HG03565 (cell line): ENCODE results near the gene GTSE1.
A peak's percentile ranks its signal among the peaks of the same experiment; 100 is the strongest.

Source experiments
- ATAC-seq: cut with Tn5 transposase; IDR thresholded peaks from one replicate; pipeline ENCODE4 v1.9.1; 2021; ENCODE audit warnings: mild to moderate bottlenecking, moderate library complexity; ENCODE audit not compliant: unreplicated experiment

The GTSE1 gene

DNA sequence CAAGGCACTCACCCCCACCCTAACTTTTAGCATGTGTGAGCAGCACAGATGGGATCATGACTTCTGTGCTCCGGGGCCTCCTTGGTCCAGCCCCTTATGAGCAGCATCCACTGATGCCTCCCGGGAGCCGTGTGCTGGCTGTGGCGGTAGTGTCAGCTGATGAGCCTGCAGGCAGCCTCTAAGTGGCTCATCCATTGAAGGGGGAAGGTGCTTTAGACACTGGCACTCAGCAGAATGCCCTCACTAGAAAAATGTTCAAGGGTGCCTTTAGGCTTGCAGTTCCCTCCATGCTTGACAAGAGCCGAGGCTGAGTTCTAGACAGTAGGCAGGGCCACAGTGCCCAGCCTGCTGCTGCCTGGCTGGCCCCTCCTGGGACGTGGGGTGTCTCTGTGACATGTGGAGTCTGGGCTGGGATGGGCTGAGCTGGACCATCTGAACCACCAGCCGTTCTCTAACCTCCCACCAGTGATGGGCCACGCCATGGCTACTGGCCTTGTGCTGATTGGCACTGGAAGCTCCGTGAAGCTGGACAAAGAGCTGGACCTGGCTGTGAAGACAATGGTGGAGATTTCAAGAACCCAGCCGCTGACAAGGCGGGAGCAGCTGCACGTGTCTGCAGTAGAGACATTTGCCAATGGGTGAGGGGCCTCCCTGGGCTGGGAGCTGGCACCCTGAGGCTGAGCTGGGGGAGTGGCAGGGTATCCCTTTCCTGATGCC, 23.1 kb upstream of the GTSE1 start:
- no peak for ATAC-seq

- no peak for ATAC-seq
These were observed 22.3 kb upstream of the GTSE1 start for GRCh38 chr22:46274381-46274780.

DNA sequence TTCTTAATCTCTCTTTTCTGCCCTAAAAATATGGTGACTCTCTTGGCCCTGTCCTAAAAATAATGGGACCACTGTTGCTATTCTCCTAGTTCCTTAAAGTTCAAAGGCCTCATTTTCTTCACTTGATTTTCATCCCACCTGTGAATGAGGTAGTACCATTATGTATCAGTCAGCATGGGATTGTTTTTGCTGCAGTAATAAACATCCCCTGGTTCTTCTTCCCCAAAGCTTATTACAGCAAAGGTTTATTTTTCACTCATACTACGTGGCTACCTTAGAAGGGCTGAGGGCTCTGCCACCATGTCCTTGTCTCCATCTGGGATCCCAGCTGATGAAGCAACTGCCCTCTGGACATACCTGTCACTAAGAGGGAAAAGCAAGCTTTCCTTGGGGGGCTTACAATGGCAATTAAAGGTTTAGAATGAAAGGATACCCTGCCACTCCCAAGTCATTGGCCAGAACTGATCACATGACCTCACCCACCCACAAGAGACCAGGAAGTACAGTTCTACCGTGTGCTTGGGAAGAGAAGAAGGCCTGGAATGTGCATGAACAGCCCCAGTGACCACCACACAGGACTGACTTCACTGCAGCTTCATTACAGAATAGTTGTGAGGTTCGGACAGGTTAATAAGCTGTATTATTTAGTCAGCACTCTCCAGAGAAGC, 21.1 kb upstream of the GTSE1 start:
- no peak for ATAC-seq

GRCh38 chr22:46276563-46276962, 20.1 kb upstream of the GTSE1 start:
- no peak for ATAC-seq

DNA sequence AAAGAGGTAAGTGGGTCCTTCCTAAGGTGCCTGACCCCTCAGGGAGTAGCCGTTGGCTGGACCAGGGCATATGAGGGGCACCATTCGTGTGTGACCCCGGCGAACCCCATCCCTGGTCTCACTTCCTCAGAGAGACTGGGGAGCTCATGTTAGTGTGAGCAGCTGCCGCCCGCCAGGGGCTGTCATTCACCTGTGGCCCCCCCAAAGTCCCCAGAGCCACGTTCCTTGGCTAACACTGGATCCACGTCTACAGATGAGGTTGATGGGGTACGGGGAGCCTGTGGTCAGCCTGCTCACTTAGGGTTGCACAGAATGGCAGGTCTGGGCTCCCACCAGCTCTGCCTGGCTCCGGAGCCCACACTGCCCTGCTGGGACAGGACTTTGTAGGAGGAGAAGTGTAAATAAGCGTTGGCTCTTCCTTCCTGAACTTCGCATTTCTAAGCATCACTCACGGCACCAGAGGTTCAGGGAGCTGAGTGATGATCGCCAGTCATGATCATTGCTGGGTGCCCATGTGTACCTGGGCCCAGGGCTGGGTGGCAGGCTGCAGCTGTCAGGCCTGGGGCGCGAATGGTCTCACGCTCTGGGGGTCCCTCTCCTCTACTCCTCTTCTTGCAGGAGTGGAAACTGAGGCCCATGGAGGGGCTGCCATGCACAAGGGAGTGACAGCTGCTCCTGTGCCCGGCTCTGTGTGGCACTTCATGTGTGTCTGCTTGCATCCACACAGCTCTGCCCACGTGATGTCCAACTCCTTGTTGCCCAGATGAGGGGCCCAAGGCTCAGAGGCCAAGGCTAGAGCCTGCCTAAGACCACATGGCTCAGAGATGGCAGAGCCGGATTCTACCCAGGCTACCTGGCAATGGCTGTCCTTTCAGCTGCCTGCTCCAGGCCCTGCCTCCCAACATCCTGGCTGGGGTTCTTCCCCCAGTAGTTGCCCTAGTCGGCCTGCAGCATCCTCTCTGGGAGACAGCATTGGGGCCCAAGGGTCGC, 17.7 kb upstream of the GTSE1 start:
- ATAC-seq, result no peak

DNA sequence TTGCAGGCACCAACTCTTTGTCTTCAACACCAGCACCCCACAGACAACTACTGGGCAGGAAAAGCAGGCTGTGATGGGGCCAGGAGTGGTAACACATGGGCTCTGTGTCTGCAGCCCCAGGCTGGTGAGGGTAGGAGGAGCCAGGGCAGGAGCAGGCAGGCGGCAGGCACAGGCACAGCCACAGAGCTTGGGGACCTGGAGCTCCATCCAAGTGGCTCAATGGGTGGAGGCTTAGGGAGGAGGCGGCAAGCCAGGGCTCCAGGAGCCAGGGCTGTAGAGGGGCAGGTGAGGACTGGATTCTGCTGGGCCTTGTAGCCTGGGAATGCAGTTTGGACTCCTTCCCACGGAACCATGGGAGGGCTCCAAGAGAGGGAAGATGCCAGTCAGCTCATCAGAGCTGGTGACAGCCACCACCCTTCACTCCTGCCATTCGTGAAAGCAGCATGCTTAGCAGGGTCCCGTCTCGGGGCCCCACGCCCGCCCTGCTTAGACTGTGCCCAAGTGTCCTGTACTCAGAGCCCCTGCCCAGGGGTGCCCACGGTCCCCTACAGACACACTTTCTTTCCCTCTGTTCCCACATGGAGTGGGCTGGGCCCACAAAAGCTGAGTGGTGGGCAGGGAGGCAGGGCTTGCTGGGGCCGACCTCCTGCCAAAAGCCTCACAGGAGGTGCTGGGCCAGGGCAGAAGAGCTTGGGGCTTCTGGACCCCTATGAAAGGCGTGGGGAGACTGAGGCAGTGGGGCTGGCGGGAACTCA, 16.4 kb upstream of the GTSE1 start:
- no peak for ATAC-seq

- ATAC-seq, result no peak
These were observed 15.6 kb upstream of the GTSE1 start for GRCh38 chr22:46280999-46281623.

DNA sequence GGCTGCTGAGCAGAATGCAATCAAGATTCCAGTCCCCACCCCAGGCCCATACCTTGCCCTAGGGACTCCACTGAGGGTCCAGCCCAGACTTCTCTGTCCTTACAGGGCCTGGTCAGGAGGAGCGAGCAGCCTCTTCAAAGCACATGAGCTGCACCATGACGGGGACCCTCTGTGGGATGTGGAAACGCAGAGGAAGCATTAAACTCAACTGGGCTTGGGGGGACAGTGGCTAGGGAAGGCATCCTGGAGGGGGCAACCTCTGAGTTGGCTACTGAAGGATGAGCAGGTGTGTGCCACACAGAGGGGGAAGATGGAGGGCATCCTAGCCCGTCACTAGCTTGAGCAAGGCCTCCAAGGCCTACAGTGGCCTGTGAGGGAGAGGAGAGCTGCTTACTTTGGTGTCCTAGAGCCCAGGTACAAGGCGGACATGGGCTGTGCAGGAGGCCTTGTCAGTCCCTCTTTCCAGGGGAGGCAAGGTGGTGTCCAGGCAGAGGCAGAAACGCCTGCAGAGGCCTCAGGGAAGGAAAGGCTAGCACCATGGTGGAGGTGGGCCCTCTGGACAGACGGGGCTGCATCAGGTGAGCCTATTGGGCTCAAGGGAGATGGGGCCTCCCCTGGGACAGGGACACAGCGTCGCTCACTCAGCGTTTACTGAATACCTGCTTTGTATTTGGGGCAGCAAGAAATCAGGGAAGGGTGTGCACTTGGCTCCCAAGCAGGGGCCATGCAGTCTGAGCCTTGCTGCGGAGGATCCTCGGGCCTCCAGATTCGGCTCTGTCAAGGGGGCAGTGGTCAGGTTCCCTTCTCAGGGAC, 14.6 kb upstream of the GTSE1 start:
- no peak for ATAC-seq

DNA sequence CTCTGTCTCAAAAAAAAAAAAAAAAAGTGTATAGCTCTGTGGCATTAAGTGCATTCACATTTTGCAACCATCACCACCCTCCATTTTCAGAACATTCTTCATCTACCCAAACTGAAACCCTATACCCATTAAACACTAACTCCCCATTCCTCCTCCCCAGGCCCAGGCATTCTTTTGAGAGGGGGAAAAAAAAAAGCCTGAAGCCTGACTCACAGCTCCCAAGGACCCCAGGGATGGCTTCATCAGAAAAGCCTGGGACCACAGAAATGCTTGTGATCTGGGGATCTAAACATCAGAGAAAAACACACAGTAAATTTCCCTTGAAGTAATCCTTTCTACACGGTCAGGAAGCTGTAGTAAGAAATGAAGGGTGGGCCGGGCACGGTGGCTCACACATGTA, 10.7 kb upstream of the GTSE1 start:
- no peak for ATAC-seq

GRCh38 chr22:46286941-46287872, 9.5 kb upstream of the GTSE1 start:
- ATAC-seq, result no peak

- ATAC-seq, result peak; percentile 60
These were observed 8.6 kb upstream of the GTSE1 start for GRCh38 chr22:46287873-46288751.

DNA sequence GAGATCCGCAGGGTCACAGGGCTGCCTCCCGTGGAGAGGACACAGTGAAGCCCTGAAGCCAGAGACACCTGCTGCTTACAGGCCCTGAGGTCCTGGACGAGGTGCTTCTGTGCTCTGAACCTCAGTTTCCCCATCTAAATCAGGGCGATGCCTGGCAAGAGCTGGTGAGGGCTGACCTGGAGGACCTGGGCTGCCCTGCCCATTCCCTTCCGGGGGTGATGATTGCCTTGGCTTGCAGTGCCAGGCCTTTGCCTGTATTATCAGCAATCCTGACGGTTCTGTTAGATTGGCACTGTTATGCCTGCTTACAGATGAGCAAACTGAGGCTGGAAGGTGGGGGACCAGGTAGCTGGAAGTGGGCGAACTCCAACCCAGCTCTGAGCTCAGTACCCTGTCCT, 7.8 kb upstream of the GTSE1 start:
- no peak for ATAC-seq

DNA sequence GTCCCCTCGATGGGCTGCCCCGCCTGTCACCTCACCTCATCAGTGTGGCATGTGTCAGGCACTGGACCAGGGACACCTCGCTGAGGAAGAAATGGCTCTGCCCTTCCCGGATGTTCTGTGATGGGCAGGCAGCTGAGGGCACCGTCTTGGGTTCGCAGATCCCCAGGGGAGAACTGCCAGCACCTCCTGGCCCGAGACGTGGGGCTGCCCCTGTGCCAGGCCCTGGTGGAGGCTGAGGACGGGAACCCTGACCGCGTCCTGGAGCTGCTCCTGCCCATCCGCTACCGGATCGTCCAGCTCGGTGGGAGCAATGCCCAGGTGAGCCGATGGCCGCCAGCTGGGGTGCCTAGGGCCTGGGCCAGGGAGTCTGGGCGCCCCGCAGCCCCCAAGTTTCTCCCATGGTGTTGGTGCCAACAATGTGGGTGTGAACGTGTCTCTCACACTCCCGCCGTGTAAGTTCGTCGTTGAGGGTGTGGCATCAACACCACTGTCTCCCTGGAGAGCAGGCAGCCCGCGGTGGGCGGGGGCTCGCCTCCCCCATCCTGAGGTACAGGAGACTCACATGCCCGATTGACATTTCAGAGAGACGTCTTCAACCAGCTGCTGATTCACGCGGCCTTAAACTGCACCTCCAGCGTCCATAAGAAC, 7.3 kb upstream of the GTSE1 start:
- no peak for ATAC-seq

DNA sequence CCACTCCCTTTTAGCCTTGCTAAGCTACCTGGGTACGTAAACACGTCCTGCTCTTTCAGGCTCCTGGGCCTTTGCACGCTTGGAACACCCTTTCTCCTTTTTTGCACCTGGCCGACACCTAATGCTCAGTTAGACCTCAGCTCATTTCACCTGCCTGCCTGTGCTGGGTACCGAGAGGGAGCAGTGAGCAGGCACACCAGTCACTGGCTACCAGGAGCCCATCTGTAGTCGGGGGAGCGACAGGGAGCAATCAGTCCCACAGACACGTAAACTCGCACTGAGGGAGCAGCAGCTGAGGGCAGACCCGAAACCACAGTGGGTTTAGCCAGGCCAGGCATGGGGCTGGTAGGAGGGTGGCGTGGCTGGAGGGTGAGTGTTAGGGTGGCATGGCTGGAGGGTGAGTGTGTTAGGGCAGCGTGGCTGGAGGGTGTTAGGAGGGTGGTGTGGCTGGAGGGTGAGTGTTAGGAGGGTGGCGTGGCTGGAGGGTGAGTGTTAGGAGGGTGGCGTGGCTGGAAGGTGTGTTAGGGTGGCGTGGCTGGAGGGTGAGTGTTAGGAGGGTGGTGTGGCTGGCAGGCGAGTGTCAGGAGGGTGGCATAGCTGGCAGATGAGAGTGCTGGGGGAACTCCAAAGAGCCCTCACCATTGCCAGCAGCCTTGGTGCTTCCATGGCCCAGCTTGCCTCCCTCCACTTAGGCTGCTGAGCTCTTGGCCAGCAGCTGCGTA, 6.4 kb upstream of the GTSE1 start:
- no peak for ATAC-seq

DNA sequence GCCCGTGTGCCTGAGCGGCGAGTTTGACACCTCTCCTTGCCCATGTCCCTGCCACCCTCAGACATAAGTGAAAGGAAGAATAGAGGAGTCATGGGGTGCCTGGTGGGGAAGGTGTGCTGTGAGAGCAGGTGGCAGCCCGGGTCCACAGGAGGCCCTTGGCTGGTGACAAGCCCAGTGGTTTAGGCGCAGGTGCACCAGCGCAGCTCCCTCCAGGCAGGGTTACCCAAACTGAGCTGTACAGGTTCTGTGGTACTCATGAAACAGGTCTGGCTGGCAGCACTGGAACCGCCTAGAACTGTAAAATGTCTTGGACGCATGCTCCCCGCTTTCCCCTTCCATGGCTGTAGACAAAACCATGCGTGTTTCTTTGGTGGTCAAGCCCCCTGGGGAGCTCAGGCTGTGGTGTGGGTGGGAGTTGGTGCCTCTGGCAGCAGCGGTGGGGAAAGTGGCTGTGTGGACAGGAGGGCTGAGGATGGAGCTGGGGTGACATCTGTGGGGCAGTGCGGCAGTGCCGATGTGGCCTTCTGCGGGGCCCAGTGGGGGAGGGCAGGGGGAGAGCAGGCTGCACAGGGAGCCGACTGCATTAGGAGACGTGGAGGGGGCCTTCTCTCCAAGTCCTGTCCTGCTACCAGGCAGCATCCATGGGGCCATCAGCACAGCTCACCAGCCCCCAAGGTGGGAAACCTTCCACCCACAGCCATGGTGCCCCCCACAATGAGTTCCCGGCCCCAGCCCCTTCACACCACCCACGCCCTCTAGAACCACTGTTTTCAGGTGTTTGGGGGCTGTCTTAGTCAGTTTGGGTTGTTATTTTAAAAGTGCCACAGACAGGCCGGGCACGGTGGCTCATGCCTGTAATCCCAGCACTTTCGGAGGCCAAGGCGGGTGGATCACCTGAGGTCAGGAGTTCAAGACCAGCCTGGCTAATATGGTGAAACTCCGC, 5.6 kb upstream of the GTSE1 start:
- ATAC-seq, result no peak
